HepG2 (cell line): Measurements from ENCODE around the gene STAB2. TPM values are rescaled to one million over a fixed set of nuclear protein-coding genes. Genes with fewer than 3 reads are reported as not detected.

Experiments
- HNF1A ChIP-seq, 2 experiments: sonication (generic) in 1 of 2; formaldehyde crosslinking in 1 of 2; IDR thresholded peaks; 2 replicates each; pipeline versions ENCODE4 v1.4.0 to v1.6.1; 2016 to 2020; ENCODE audit warnings: borderline replicate concordance in 1 of 2, low read depth in 1 of 2, mild to moderate bottlenecking in 1 of 2, missing genetic modification reagents in 1 of 2
- HNRNPL ChIP-seq: fragments of 200-400 bp; formaldehyde crosslinking; IDR thresholded peaks from 2 replicates; pipeline ENCODE4 v1.6.1; 2017; ENCODE audit warnings: mild to moderate bottlenecking, low read depth, low read length
- THAP7 ChIP-seq: sonication (generic); formaldehyde crosslinking; IDR thresholded peaks from 2 replicates; pipeline ENCODE4 v1.8.1; 2023; ENCODE audit warnings: mild to moderate bottlenecking, missing genetic modification reagents
- ZBTB4 ChIP-seq: sonication (generic); formaldehyde crosslinking; IDR thresholded peaks from 2 replicates; pipeline ENCODE4 v1.4.0; 2020; ENCODE audit warnings: missing genetic modification reagents, mild to moderate bottlenecking, borderline replicate concordance
- ZNF260 ChIP-seq: sonication (generic); formaldehyde crosslinking; IDR thresholded peaks from 2 replicates; pipeline ENCODE4 v1.4.0; 2020; ENCODE audit warnings: missing genetic modification reagents, low read depth, mild to moderate bottlenecking, borderline replicate concordance
- polyA plus RNA-seq, 8 experiments: library from polyadenylated mRNA; depleted of rRNA in 3 of 8; stranded (reverse) in 7 of 8; unstranded in 1 of 8; fragments of >200 nt; fragmentation: Illumina TruSeq in 4 of 8; extraction: Trizol in 4 of 8; gene quantifications; 2 replicates each; pipeline versions ENCODE4 v1.2.1 to v1.2.3, GENCODE V29; 2011 to 2016; ENCODE audit warnings: low read depth in 4 of 8, missing spikeins in 1 of 8, mixed read lengths in 1 of 8; ENCODE audit not compliant: insufficient read depth in 1 of 8
- total RNA-seq, 5 experiments: library from RNA; depleted of rRNA; stranded (reverse); fragments of >200 nt; fragmentation: Illumina TruSeq; extraction: Trizol; gene quantifications; 2 replicates each; pipeline ENCODE4 v1.2.3, GENCODE V29; 2016; ENCODE audit warnings: low read depth in 1 of 5

The STAB2 gene
- total and polyA plus RNA-seq, 2 of the 13 experiments (the other 11 are each of a cell fraction or from before 2014, with no cell fraction given) = not detected

- no peak for TF ChIP-seq ZBTB4 (CRISPR knock-in tag)
- TF ChIP-seq HNRNPL = no peak
- no peak for TF ChIP-seq ZNF260
- TF ChIP-seq HNF1A (IDR thresholded peaks at IDR 0.05; ENCODE audit: low read depth) = no peak
- no peak for TF ChIP-seq HNF1A (CRISPR knock-in tag; IDR thresholded peaks at IDR 0.05; ENCODE audit: borderline replicate concordance)
- no peak for TF ChIP-seq THAP7 (CRISPR knock-in tag)
Observed at GRCh38 chr12:103742349-103742932, 155.4 kb downstream of the STAB2 start (continued).
